Colonic mucosa (tissue), 4 donors: ENCODE measurements around the gene STARD13. TPM values are rescaled to one million over a fixed set of nuclear protein-coding genes. Genes with fewer than 3 reads are reported as not detected.

Experiments used
- DNase-seq: peaks from one replicate; pipeline ENCODE4 v3.0.0-alpha.2; 2020
- H3K27ac ChIP-seq: fragments of 200-600 bp; one replicate; pipeline ENCODE4 v1.8.0; 2021
- H3K27me3 ChIP-seq: fragments of 200-600 bp; one replicate; pipeline ENCODE4 v1.8.0; 2021
- H3K36me3 ChIP-seq: fragments of 200-600 bp; one replicate; pipeline ENCODE4 v1.8.0; 2021
- H3K4me1 ChIP-seq: fragments of 200-600 bp; one replicate; pipeline ENCODE4 v1.8.0; 2021; ENCODE audit warnings: mild to moderate bottlenecking
- H3K4me3 ChIP-seq: fragments of 200-600 bp; one replicate; pipeline ENCODE4 v1.8.0; 2021
- H3K9ac ChIP-seq, 2 donors: one replicate each; pipeline ENCODE4 v1.7.0; 2013; ENCODE audit warnings: control low read depth in 2 of 2, low read depth in 2 of 2, low read length in 2 of 2
- H3K9me3 ChIP-seq: fragments of 200-600 bp; one replicate; pipeline ENCODE4 v1.8.0; 2021
- intact Hi-C: fragments of 100-400 bp; cut with DNase I; formaldehyde crosslinking; loops from one replicate; pipeline ENCODE4 v1.14.1; 2022
- total RNA-seq, 2 donors: library from RNA; stranded (reverse); fragmentation: NEBNext Ultra II Directional in 1 of 2; extraction: Animal tissue kit (Norgen Biotek cat#: 25700) in 1 of 2; gene quantifications; one replicate each; pipeline ENCODE4 v1.2.1, GENCODE V29; 2021
- TF ChIP-seq, protein P1 (sequence below): fragments of 200-600 bp; IDR thresholded peaks from one replicate; pipeline ENCODE4 v1.8.0; 2022; ENCODE audit warnings: antibody characterized with exemption, mild to moderate bottlenecking
- donor health status: healthy.
- donor health status: DM: no; HTN: no; CAD: no.
- donor health status: DM: no; HTN: no; CAD: no.

Gene STARD13
- total RNA-seq, 2 donors from 2014 or later: 21.3 to 30.2 TPM

DNA sequence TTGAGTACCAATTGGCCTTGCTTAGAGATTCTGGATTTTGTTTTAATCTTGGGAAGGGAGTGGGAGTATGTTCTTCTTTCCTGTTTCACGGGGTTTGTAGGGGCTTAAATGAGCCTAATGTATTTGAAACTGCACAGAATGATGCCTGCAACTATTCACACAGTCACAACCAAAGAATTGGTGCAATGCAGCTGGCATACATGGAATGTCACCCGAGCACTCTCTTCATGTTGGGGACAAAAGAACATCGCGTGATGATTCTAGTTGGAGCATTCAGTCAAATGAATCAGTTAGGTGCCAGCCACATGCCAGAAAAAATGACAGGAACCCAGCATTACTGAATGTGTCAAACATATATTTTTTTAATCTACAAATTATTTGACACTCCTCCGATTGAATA is 22.1 kb downstream of the STARD13 start:
- H3K4me1 ChIP-seq: no peaks in the 10 kb centered on the region
- H3K36me3 ChIP-seq: no peaks in the 10 kb centered on the region
- no peak for DNase-seq
- intact Hi-C loops: no loop called here
- H3K27me3 ChIP-seq: no peaks in the 10 kb centered on the region
- no peaks in the 10 kb centered on the region for H3K9me3 ChIP-seq
- no peak overlapping the region for H3K4me3 ChIP-seq
- TF ChIP-seq, protein P1, sequence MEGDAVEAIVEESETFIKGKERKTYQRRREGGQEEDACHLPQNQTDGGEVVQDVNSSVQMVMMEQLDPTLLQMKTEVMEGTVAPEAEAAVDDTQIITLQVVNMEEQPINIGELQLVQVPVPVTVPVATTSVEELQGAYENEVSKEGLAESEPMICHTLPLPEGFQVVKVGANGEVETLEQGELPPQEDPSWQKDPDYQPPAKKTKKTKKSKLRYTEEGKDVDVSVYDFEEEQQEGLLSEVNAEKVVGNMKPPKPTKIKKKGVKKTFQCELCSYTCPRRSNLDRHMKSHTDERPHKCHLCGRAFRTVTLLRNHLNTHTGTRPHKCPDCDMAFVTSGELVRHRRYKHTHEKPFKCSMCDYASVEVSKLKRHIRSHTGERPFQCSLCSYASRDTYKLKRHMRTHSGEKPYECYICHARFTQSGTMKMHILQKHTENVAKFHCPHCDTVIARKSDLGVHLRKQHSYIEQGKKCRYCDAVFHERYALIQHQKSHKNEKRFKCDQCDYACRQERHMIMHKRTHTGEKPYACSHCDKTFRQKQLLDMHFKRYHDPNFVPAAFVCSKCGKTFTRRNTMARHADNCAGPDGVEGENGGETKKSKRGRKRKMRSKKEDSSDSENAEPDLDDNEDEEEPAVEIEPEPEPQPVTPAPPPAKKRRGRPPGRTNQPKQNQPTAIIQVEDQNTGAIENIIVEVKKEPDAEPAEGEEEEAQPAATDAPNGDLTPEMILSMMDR: no peak
- no peak overlapping the region for H3K27ac ChIP-seq
- H3K9ac ChIP-seq: no peak overlapping the region

DNA sequence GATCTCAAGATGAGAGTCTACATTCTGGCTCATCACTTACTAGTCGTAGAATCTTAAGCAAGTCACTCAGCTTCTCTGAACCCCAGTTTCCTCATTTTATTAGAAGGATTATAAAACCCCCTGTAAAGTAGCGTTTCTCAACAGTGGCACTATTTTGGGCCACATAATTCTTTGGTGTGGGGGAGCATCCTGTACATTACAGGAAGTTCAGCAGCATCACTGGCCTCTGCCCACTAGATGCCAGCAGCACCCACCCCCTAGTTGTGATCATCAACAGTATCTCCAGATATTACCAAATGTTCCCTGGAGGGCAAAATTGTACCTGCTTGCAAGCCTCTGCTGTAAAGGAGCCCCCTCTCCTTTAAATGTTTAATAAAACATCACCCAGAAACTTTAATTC is 22.6 kb downstream of the STARD13 start:
- Histone ChIP-seq H3K9me3 (no peaks in the 10 kb centered on the region), H3K27me3 (no peaks in the 10 kb centered on the region), H3K27ac (no peak overlapping the region), H3K36me3 (no peaks in the 10 kb centered on the region), H3K4me1 (no peaks in the 10 kb centered on the region), H3K9ac (no peak overlapping the region), H3K4me3 (no peak overlapping the region)
- TF ChIP-seq, protein P1: no peak
- intact Hi-C loops: no loop called here
- DNase-seq: no peak

DNA sequence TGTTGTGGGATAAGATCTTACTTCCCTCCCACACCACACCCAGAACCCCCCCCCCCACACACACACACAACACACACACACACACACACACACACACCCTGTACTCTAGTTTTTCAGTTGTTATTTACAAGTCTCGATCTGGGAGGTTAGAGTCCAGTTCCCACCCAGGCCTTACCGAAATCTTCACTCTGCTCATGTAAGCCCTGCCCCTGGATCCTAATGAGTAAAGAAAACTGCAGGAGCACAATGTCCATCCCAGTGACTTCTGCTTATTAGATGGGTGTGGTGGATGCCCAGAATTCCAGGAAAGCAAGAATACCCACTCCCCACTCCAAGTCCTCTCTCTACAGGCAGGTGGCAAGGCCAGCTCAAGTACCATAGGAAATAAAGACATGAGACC is 23.0 kb downstream of the STARD13 start:
- no peaks in the 10 kb centered on the region for H3K27me3 ChIP-seq

DNA sequence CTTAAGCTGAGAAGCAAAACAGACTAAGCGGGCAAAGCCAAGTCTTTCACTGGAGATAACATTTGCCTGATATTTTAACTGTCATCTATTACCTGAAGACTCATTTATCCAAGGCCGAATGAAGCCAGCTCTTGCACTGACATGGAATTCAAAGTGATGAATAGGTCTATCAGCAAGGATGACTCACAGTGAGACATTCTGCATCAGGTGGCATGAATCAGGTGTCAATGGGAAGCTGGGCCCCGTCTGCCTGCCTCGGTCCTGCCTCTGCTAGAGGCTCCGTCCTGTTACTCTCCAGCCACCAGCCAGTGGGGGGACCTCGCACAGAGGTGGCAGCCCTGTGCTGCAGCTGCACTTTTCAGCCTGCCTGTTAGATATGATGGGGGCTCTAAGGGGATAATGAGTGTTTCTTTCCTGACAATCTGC is 23.5 kb downstream of the STARD13 start:
- no peaks in the 10 kb centered on the region for H3K9me3 ChIP-seq
- peak; percentile 32 for DNase-seq
- no peaks in the 10 kb centered on the region for H3K4me1 ChIP-seq
- no peaks in the 10 kb centered on the region for H3K27me3 ChIP-seq
- H3K9ac ChIP-seq: no peak overlapping the region
- H3K4me3 ChIP-seq: no peak overlapping the region
- peak overlapping the region; percentile 59 for H3K27ac ChIP-seq
- TF ChIP-seq, protein P1: no peak
- no peaks in the 10 kb centered on the region for H3K36me3 ChIP-seq
- intact Hi-C loops: no loop called here

More for the DNA sequence above, 23.0 kb downstream of the STARD13 start:
- H3K36me3 ChIP-seq: no peaks in the 10 kb centered on the region
- no peak overlapping the region for H3K9ac ChIP-seq
- H3K27ac ChIP-seq: no peak overlapping the region
- TF ChIP-seq, protein P1: no peak
- H3K4me3 ChIP-seq: no peak overlapping the region
- DNase-seq: peak; percentile 38
- intact Hi-C loops: no loop called here
- H3K9me3 ChIP-seq: no peaks in the 10 kb centered on the region
- no peaks in the 10 kb centered on the region for H3K4me1 ChIP-seq

DNA sequence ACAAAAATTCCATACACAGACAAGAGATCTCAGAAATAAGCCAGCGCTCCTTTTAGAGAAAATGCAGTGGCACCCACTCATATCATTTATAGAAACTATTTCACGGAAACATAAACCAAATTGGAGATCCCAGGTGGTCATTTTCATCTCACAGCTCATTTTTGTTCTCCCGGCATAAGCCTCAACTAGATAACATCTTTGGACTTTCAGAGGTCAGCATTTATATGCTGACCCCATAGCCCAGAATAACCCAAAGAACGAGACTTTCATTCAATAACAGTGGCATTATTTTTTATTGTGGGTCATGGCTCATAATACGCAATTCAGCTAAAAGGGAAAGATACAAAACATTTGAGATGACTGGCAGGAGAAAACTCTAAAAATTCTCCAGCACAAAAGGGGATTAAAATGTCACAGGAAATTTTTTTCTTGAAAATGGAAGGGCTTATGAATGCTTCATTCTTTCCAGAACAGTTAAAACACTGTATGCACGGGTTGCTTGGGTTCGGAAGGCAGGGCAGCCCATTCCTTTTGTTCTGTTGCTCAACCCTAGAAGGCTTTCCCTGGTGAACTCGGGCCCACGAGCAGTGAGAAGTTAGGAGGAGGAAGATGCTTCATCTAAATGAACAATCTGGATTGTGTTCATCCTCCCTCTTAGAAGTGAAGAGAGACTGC is 24.0 kb downstream of the STARD13 start:
- H3K4me1 ChIP-seq: no peaks in the 10 kb centered on the region
- H3K27me3 ChIP-seq: no peaks in the 10 kb centered on the region
- DNase-seq: no peak
- no peak overlapping the region for H3K9ac ChIP-seq
- TF ChIP-seq, protein P1: no peak
- no peaks in the 10 kb centered on the region for H3K36me3 ChIP-seq
- H3K27ac ChIP-seq: peak overlapping the region; percentile 59
- no peaks in the 10 kb centered on the region for H3K9me3 ChIP-seq
- no peak overlapping the region for H3K4me3 ChIP-seq
- intact Hi-C loops: no loop called here
